OCI-LY1 (cell line): Measurements from ENCODE around the gene GCC2.

ENCODE experiments used
- EZH2 ChIP-seq: fragments of 200-600 bp; sonication (generic), shearing (Covaris generic); IDR thresholded peaks from 2 replicates; pipeline ENCODE4 v1.8.0; 2017; ENCODE audit warnings: borderline replicate concordance, mixed run types, mild to moderate bottlenecking, antibody characterized with exemption, low read length, moderate library complexity, mixed read lengths
- TF ChIP-seq, protein P1 (sequence below): fragments of 200-600 bp; sonication (generic), shearing (Covaris generic); IDR thresholded peaks from 2 replicates; pipeline ENCODE4 v1.5.1; 2017; ENCODE audit warnings: mild to moderate bottlenecking, antibody characterized with exemption, low read length, moderate library complexity, mixed read lengths

DNA sequence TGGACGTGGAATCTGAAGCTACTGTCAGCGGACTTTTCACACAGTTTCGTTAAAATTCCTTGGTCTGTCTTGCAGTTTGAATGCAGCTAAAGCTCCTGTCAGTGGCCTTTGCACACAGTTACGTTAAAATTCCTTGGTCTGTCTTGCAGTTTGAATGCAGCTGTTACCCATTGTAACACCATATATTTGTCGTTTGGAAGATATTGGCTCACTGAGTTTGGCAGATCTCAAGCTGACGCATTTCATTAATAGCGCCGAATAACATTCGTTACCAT, 86.3 kb downstream of the GCC2 start:
- TF ChIP-seq, protein P1, sequence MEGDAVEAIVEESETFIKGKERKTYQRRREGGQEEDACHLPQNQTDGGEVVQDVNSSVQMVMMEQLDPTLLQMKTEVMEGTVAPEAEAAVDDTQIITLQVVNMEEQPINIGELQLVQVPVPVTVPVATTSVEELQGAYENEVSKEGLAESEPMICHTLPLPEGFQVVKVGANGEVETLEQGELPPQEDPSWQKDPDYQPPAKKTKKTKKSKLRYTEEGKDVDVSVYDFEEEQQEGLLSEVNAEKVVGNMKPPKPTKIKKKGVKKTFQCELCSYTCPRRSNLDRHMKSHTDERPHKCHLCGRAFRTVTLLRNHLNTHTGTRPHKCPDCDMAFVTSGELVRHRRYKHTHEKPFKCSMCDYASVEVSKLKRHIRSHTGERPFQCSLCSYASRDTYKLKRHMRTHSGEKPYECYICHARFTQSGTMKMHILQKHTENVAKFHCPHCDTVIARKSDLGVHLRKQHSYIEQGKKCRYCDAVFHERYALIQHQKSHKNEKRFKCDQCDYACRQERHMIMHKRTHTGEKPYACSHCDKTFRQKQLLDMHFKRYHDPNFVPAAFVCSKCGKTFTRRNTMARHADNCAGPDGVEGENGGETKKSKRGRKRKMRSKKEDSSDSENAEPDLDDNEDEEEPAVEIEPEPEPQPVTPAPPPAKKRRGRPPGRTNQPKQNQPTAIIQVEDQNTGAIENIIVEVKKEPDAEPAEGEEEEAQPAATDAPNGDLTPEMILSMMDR = no peak
- no peak for TF ChIP-seq EZH2
